ENCODE results near the gene NFATC3. TPM values are rescaled to one million over a fixed set of nuclear protein-coding genes. Genes with fewer than 3 reads are reported as not detected.

NFATC3 gene
- total RNA-seq, 1 experiment from 2014 or later = 33.0 TPM

- Histone ChIP-seq H3K4me2 (ENCODE audit: insufficient read depth, insufficient read length, low read length) (no peak overlapping the region), H2BK5ac (ENCODE audit: insufficient read length, low read length) (no peak overlapping the region), H2AK5ac (ENCODE audit: insufficient read length, low read length) (no peak overlapping the region), H3K18ac (ENCODE audit: insufficient read length, low read depth, low read length) (no peak overlapping the region), H3K23me2 (ENCODE audit: insufficient read length, low read depth, low read length, poor library complexity, severe bottlenecking) (no peaks in the 10 kb centered on the region), H3K9ac (ENCODE audit: extremely low read depth, insufficient read length, low read length) (no peak overlapping the region), H3K4me1 (ENCODE audit: insufficient read depth, low read length) (no peaks in the 10 kb centered on the region; the same call in 1 of the 2 replicates), H3T11ph (ENCODE audit: low read length) (no peak overlapping the region), H2BK15ac (ENCODE audit: low read depth, low read length) (no peak overlapping the region), H2BK20ac (ENCODE audit: low read depth, low read length, poor library complexity, severe bottlenecking) (no peak overlapping the region), H3K9me3 (ENCODE audit: control insufficient read depth, low read depth, low read length) (no peaks in the 10 kb centered on the region), H3K23ac (ENCODE audit: insufficient read length, low read depth, low read length) (no peak overlapping the region), H4K91ac (ENCODE audit: insufficient read length, low read depth, low read length) (no peak overlapping the region), H2BK12ac (ENCODE audit: insufficient read length, low read depth, low read length) (no peak overlapping the region), H4K5ac (ENCODE audit: insufficient read length, low read depth, low read length) (no peak overlapping the region), H3K4ac (ENCODE audit: low read depth, low read length) (no peak overlapping the region), H3K79me1 (ENCODE audit: insufficient read depth, low read depth, low read length, poor library complexity, severe bottlenecking) (peaks cover 8% of the 10 kb centered on the region), H2BK120ac (ENCODE audit: low read depth, low read length, poor library complexity, severe bottlenecking) (no peak overlapping the region), H3K56ac (ENCODE audit: insufficient read length, low read depth, low read length) (no peak overlapping the region), H3K79me2 (ENCODE audit: insufficient read depth, low read length) (peaks cover 7% of the 10 kb centered on the region; the same call in 1 of the 2 replicates), H3K27ac (ENCODE audit: insufficient read length, low read depth, low read length) (no peak overlapping the region), H4K20me1 (ENCODE audit: control insufficient read depth, insufficient read depth, insufficient read length) (no peaks in the 10 kb centered on the region), H4K8ac (replicated peaks; ENCODE audit: insufficient read length, low read depth, low read length) (no peak overlapping the region), H2AFZ (ENCODE audit: low read length) (no peak overlapping the region), H3K27me3 (ENCODE audit: insufficient read depth, low read length) (no peaks in the 10 kb centered on the region; the same call in 1 of the 2 replicates), H3K14ac (ENCODE audit: insufficient read depth, low read length) (no peak overlapping the region)
- Mint-ChIP-seq H3K27ac (no peak overlapping the region), H3K36me3 (ENCODE audit: insufficient read depth in 1 of 3, low read depth in 3 of 3) (peaks cover 20 to 38% (median 23%) of the 10 kb centered on the region in 3 experiments), H3K4me3 (no peak overlapping the region), H3K4me1 (peaks cover 7 to 14% of the 10 kb centered on the region in 2 experiments; a peak in 3 of 4 replicates), H3K9me3 (peaks cover 31 to 34% of the 10 kb centered on the region in 2 experiments), H3K27me3 (ENCODE audit: low read depth) (no peaks in the 10 kb centered on the region; the same call in 1 of the 2 replicates)
- DNase-seq = no peak
- no CpG with 5 or more reads among the region's 2 CpGs for WGBS (ENCODE audit: extremely low coverage, insufficient read length, low lambda C conversion rate)
- no peak for TF ChIP-seq CTCF (conservative IDR thresholded peaks at IDR 0.05)
Observed at GRCh38 chr16:68111379-68111778, 26.2 kb downstream of the NFATC3 start.
